ENCODE data around the gene NLE1. TPM values are rescaled to one million over a fixed set of nuclear protein-coding genes. Genes with fewer than 3 reads are reported as not detected.

Gene NLE1
- total RNA-seq, 2 donors from 2014 or later = 9.1 to 18.5 TPM

GRCh38 chr17:35161281-35161761 is 19.2 kb upstream of the NLE1 start:
- no peak for DNase-seq
- H3K4me3 ChIP-seq = no peak overlapping the region
- no peaks in the 10 kb centered on the region for H3K27me3 ChIP-seq
- no peaks in the 10 kb centered on the region for H3K4me1 ChIP-seq
- H3K36me3 ChIP-seq = no peaks in the 10 kb centered on the region
- no peak overlapping the region for H3K27ac ChIP-seq
- H3K9me3 ChIP-seq = no peaks in the 10 kb centered on the region
- intact Hi-C loops (cut with DNase I) = no loop called here
- no peak for TF ChIP-seq CTCF (IDR thresholded peaks at IDR 0.05)
- H3K9ac ChIP-seq (ENCODE audit: low read depth in 2 of 2, low read length in 2 of 2) = no peak overlapping the region

- Histone ChIP-seq H3K9me3 (no peaks in the 10 kb centered on the region), H3K36me3 (no peaks in the 10 kb centered on the region), H3K4me1 (no peaks in the 10 kb centered on the region), H3K4me3 (no peak overlapping the region), H3K27me3 (no peaks in the 10 kb centered on the region), H3K27ac (no peak overlapping the region), H3K9ac (ENCODE audit: low read depth in 2 of 2, low read length in 2 of 2) (no peak overlapping the region)
- DNase-seq = no peak
- TF ChIP-seq CTCF (IDR thresholded peaks at IDR 0.05) = no peak
- intact Hi-C loops (cut with DNase I) = no loop called here
Measured at GRCh38 chr17:35160354-35161201, 18.5 kb upstream of the NLE1 start.

DNA sequence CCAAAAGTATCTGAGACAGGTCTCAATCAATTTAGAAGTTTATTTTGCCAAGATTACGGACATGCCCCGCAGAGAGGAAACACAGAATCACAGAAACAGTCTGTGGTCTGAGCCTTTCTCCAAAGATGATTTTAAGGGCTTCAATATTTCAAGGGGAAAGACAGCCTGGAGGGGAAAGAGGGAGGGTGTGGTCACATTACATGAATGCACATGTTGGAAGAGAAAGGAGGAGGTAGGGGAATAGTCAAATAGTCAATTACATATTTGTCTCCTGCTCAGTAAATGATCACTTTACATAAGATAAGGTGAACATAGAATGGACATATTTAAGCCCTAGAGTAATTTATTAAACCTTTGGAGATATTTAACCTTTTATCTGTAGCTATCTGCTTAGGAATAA is 17.8 kb upstream of the NLE1 start:
- Histone ChIP-seq H3K36me3 (no peaks in the 10 kb centered on the region), H3K9ac (ENCODE audit: low read depth in 2 of 2, low read length in 2 of 2) (no peak overlapping the region), H3K9me3 (no peaks in the 10 kb centered on the region), H3K4me1 (no peaks in the 10 kb centered on the region), H3K4me3 (no peak overlapping the region), H3K27me3 (no peaks in the 10 kb centered on the region), H3K27ac (no peak overlapping the region)
- intact Hi-C loops (cut with DNase I) = no loop called here
- TF ChIP-seq CTCF (IDR thresholded peaks at IDR 0.05) = no peak
- no peak for DNase-seq

GRCh38 chr17:35155246-35155645 is 13.1 kb upstream of the NLE1 start:
- no peak for DNase-seq
- no peak overlapping the region for H3K9ac ChIP-seq (ENCODE audit: low read depth in 2 of 2, low read length in 2 of 2)

More at GRCh38 chr17:35155246-35155645, 13.1 kb upstream of the NLE1 start:
- H3K27me3 ChIP-seq = no peaks in the 10 kb centered on the region
- H3K27ac ChIP-seq = no peak overlapping the region
- H3K4me3 ChIP-seq = no peak overlapping the region
- no peaks in the 10 kb centered on the region for H3K9me3 ChIP-seq
- TF ChIP-seq CTCF (IDR thresholded peaks at IDR 0.05) = no peak
- intact Hi-C loops (cut with DNase I) = no loop called here
- no peaks in the 10 kb centered on the region for H3K4me1 ChIP-seq
- no peaks in the 10 kb centered on the region for H3K36me3 ChIP-seq

Data from colonic mucosa (tissue), 4 donors.